Heart left ventricle (tissue), 16 donors: Measurements from ENCODE around the gene CNKSR1. TPM values are rescaled to one million over a fixed set of nuclear protein-coding genes. Genes with fewer than 3 reads are reported as not detected.

Source experiments
- ATAC-seq, 4 donors: fragments of 200-7000 bp; cut with Tn5 transposase; one replicate each; pipeline ENCODE4 v1.9.1; 2020 to 2022; ENCODE audit warnings: moderate library complexity in 4 of 4, mild to moderate bottlenecking in 3 of 4, moderate number of reproducible peaks in 1 of 4
- DNase-seq, 5 donors: peaks; one replicate each; pipeline ENCODE4 v3.0.0-alpha.2; 2020
- H3K27ac ChIP-seq, 12 donors: fragments of 200-600 bp; sonication (generic) in 4 of 12; one replicate each; pipeline versions ENCODE4 v1.5.0 to v1.8.0; 2016 to 2022; ENCODE audit warnings: mild to moderate bottlenecking in 2 of 12
- H3K27me3 ChIP-seq, 9 donors: fragments of 200-600 bp; sonication (generic) in 2 of 9; one replicate each; pipeline versions ENCODE4 v1.5.1 to v1.8.0; 2016 to 2022; ENCODE audit warnings: mild to moderate bottlenecking in 3 of 9
- H3K36me3 ChIP-seq, 9 donors: fragments of 200-600 bp; sonication (generic) in 2 of 9; one replicate each; pipeline versions ENCODE4 v1.5.0 to v1.8.0; 2018 to 2022; ENCODE audit warnings: mild to moderate bottlenecking in 2 of 9
- H3K4me1 ChIP-seq, 12 donors: fragments of 200-600 bp; sonication (generic) in 4 of 12; one replicate each; pipeline versions ENCODE4 v1.5.0 to v1.8.0; 2016 to 2022; ENCODE audit warnings: mild to moderate bottlenecking in 3 of 12
- H3K4me3 ChIP-seq, 12 donors: fragments of 200-600 bp; sonication (generic) in 4 of 12; one replicate each; pipeline versions ENCODE4 v1.5.0 to v1.8.0; 2017 to 2022; ENCODE audit warnings: mild to moderate bottlenecking in 9 of 12, moderate library complexity in 4 of 12
- H3K9me3 ChIP-seq, 12 donors: fragments of 200-600 bp; sonication (generic) in 4 of 12; one replicate each; pipeline versions ENCODE4 v1.5.0 to v1.8.0; 2016 to 2022; ENCODE audit warnings: mild to moderate bottlenecking in 1 of 12
- CTCF ChIP-seq, 12 donors: fragments of 200-600 bp; sonication (generic) in 4 of 12; IDR thresholded peaks; one replicate each; pipeline versions ENCODE4 v1.5.0 to v1.8.0; 2018 to 2022; ENCODE audit warnings: antibody characterized with exemption in 12 of 12, mild to moderate bottlenecking in 5 of 12
- POLR2A ChIP-seq, 2 donors: fragments of 450-650 bp; IDR thresholded peaks; one replicate each; pipeline ENCODE4 v1.6.1; 2017; ENCODE audit warnings: antibody characterized with exemption in 2 of 2, mild to moderate bottlenecking in 2 of 2, moderate library complexity in 2 of 2
- WGBS, 4 donors: extraction: QIAGEN DNeasy Blood & Tissue Kit in 2 of 4; methylation state at CpG; one replicate each; pipeline versions ENCODE4 v1.1.5 to v1.1.7; 2013 to 2018; 5-methylcytosine and 5-hydroxymethylcytosine counted together
- intact Hi-C, 10 donors: fragments of 100-400 bp; cut with DNase I; formaldehyde crosslinking; loops; one replicate each; pipeline versions ENCODE4 v1.11.1 to v1.14.2; 2022
- polyA plus RNA-seq, 2 donors: library from polyadenylated mRNA; stranded (reverse); fragments of 200-250 nt; gene quantifications; one replicate each; pipeline ENCODE4 v1.2.3, GENCODE V29; 2013
- total RNA-seq, 9 donors: library from RNA; depleted of rRNA in 2 of 9; stranded (reverse); fragments of >200 nt in 2 of 9; fragmentation: NEBNext Ultra II Directional in 3 of 9; extraction: Animal tissue kit (Norgen Biotek cat#: 25700) in 3 of 9; gene quantifications; one replicate each; pipeline versions ENCODE4 v1.1.0 to v1.2.4, GENCODE V29; 2016 to 2023
- donor health status: ischemic (EF 13 %, LVEDD 7.1; RV severe dilation, severe dysfunction).
- donor health status: healthy with polysubstance abuse.
- donor health status: DM: no; HTN: yes; CAD: no.
- donor health status: DM: no; HTN: no; CAD: no.
- donor health status: ischemic (EF 25% LVEDD 6.9; RV normal size, moderate dysfunction).
- donor health status: ischemic (EF 25% LVEDD 5.7; RV mildly dilated, moderate dysfunction).
- donor health status: healthy.
- donor health status: DM: yes; HTN: yes; CAD: no.
- donor health status: ischemic (EF 35%, LVEDD 5.7; RV mildly dilated, moderate dysfunction).
- donor health status: nonischemic (EF 11% LVEDD 7.7; RV severe dilation, severe dysfunction).
- donor health status: DM: yes; HTN: yes; CAD: no.
- donor health status: PGD.
- donor health status: ischemic (EF 29% LVEDD 5.4; RV normal size, mild dysfunction).
- donor health status: nonischemic (EF 23%, LVEDD 6.1; RV moderate dilation, normal function).

Gene CNKSR1
- total and polyA plus RNA-seq, 11 donors = 0.60 to 3.4 (median 1.4) TPM; not detected in 1

- intact Hi-C loops = no loop called here
- whole genome bisulfite sequencing, 4 donors = 63 to 96% (median 80%) methylated on average over 3 of the region's 3 CpGs
Measured at GRCh38 chr1:26195805-26196204, 18.5 kb downstream of the CNKSR1 start.

GRCh38 chr1:26197301-26197700 is 20.0 kb downstream of the CNKSR1 start:
- TF ChIP-seq POLR2A (IDR thresholded peaks at IDR 0.05) (no peak), CTCF (IDR thresholded peaks at IDR 0.05) (no peak)
- ATAC-seq (no peak), DNase-seq (no peak)
- no peaks in the 10 kb centered on the region for H3K36me3 ChIP-seq
- H3K27ac ChIP-seq = no peak overlapping the region
- H3K4me3 ChIP-seq = no peak overlapping the region
- no peaks in the 10 kb centered on the region for H3K9me3 ChIP-seq
- peaks cover 0 to 15% (median 0%) of the 10 kb centered on the region in 12 donors for H3K4me1 ChIP-seq
- intact Hi-C loops = no loop called here
- 84 to 95% (median 91%) methylated on average over 3 of the region's 3 CpGs for WGBS, 4 donors
- H3K27me3 ChIP-seq = no peaks in the 10 kb centered on the region

More at GRCh38 chr1:26195805-26196204, 18.5 kb downstream of the CNKSR1 start:
- ATAC-seq = no peak
- H3K4me1 ChIP-seq = no peaks in the 10 kb centered on the region
- no peaks in the 10 kb centered on the region for H3K9me3 ChIP-seq
- no peak overlapping the region for H3K4me3 ChIP-seq
- DNase-seq = no peak
- H3K27ac ChIP-seq = no peak overlapping the region
- no peaks in the 10 kb centered on the region for H3K36me3 ChIP-seq
- no peaks in the 10 kb centered on the region for H3K27me3 ChIP-seq
- TF ChIP-seq POLR2A (IDR thresholded peaks at IDR 0.05) (no peak), CTCF (IDR thresholded peaks at IDR 0.05) (no peak)

- H3K4me1 ChIP-seq = peaks cover 0 to 17% (median 0%) of the 10 kb centered on the region in 12 donors
- no peak overlapping the region for H3K4me3 ChIP-seq
- 86 to 91% (median 89%) methylated on average over 9 to 11 of the region's 11 CpGs for WGBS, 4 donors
- H3K36me3 ChIP-seq = no peaks in the 10 kb centered on the region
- ATAC-seq (no peak), DNase-seq (no peak)
- H3K27me3 ChIP-seq = no peaks in the 10 kb centered on the region
- no peak overlapping the region for H3K27ac ChIP-seq
- intact Hi-C loops = no loop called here
- no peaks in the 10 kb centered on the region for H3K9me3 ChIP-seq
- TF ChIP-seq CTCF (IDR thresholded peaks at IDR 0.05) (no peak), POLR2A (IDR thresholded peaks at IDR 0.05) (no peak)
Measured at GRCh38 chr1:26197813-26198212, 20.5 kb downstream of the CNKSR1 start.

GRCh38 chr1:26200413-26200812 is 23.1 kb downstream of the CNKSR1 start:
- Histone ChIP-seq H3K27ac (no peak overlapping the region), H3K9me3 (no peaks in the 10 kb centered on the region), H3K36me3 (no peaks in the 10 kb centered on the region), H3K4me3 (no peak overlapping the region), H3K27me3 (no peaks in the 10 kb centered on the region), H3K4me1 (peaks cover 0 to 17% (median 0%) of the 10 kb centered on the region in 12 donors)
- ATAC-seq = no peak
- whole genome bisulfite sequencing, 4 donors = 74 to 86% (median 86%) methylated on average over 5 of the region's 5 CpGs
- DNase-seq = no peak
- no peak for TF ChIP-seq POLR2A (IDR thresholded peaks at IDR 0.05)
- intact Hi-C loops = no loop called here

GRCh38 chr1:26203642-26204318 is 26.5 kb downstream of the CNKSR1 start:
- TF ChIP-seq POLR2A (IDR thresholded peaks at IDR 0.05) = no peak
- no peak for TF ChIP-seq CTCF (IDR thresholded peaks at IDR 0.05)
- H3K27ac ChIP-seq = no peak overlapping the region
- no peaks in the 10 kb centered on the region for H3K36me3 ChIP-seq
- no peak overlapping the region for H3K4me3 ChIP-seq
- H3K9me3 ChIP-seq = no peaks in the 10 kb centered on the region
- H3K27me3 ChIP-seq = no peaks in the 10 kb centered on the region
- WGBS, 4 donors = 73 to 77% (median 76%) methylated on average over 6 to 9 of the region's 9 CpGs
- ATAC-seq (no peak), DNase-seq (no peak)
- intact Hi-C loops = no loop called here
- peaks cover 0 to 17% (median 0%) of the 10 kb centered on the region in 12 donors for H3K4me1 ChIP-seq
